HL-60 (cell line): ENCODE data around the gene TVP23A.

Source experiments
- DNase-seq, 2 experiments: peaks; one replicate each; pipeline ENCODE4 v3.0.0-alpha.2; 2010 to 2020; ENCODE audit warnings: low read depth in 1 of 2, low spot score in 1 of 2
- H3K27ac ChIP-seq: fragments of 250-450 bp; sonication (Bioruptor Pico); replicated peaks from 2 replicates; pipeline ENCODE4 v1.5.1; 2020; ENCODE audit warnings: mild to moderate bottlenecking, moderate library complexity
- H3K27me3 ChIP-seq: fragments of 250-450 bp; sonication (Bioruptor Pico); 2 replicates; pipeline ENCODE4 v1.5.1; 2021; ENCODE audit warnings: mild to moderate bottlenecking, moderate library complexity; ENCODE audit not compliant: insufficient read depth, poor library complexity, severe bottlenecking
- H3K4me3 ChIP-seq: replicated peaks from 2 replicates; pipeline ENCODE4 v1.5.1; 2011; ENCODE audit warnings: mild to moderate bottlenecking, control low read depth, low read length; ENCODE audit not compliant: insufficient read depth
- CTCF ChIP-seq: IDR thresholded peaks from one replicate; pipeline ENCODE4 v1.5.1; 2011; ENCODE audit warnings: low read length, control low read depth, inconsistent platforms; ENCODE audit not compliant: insufficient read depth
- GABPA ChIP-seq: IDR thresholded peaks from 2 replicates; pipeline ENCODE4 v1.6.1; 2012; ENCODE audit warnings: low read depth
- POLR2AphosphoS5 ChIP-seq: IDR thresholded peaks from 2 replicates; pipeline ENCODE4 v1.6.1; 2012; ENCODE audit warnings: low read depth
- SPI1 ChIP-seq: IDR thresholded peaks from 2 replicates; pipeline ENCODE4 v1.6.1; 2012; ENCODE audit warnings: low read depth, mild to moderate bottlenecking, borderline replicate concordance
- TF ChIP-seq, protein P1 (sequence below): IDR thresholded peaks from 2 replicates; pipeline ENCODE4 v1.6.1; 2012; ENCODE audit warnings: low read depth; ENCODE audit not compliant: insufficient replicate concordance

TVP23A gene

DNA sequence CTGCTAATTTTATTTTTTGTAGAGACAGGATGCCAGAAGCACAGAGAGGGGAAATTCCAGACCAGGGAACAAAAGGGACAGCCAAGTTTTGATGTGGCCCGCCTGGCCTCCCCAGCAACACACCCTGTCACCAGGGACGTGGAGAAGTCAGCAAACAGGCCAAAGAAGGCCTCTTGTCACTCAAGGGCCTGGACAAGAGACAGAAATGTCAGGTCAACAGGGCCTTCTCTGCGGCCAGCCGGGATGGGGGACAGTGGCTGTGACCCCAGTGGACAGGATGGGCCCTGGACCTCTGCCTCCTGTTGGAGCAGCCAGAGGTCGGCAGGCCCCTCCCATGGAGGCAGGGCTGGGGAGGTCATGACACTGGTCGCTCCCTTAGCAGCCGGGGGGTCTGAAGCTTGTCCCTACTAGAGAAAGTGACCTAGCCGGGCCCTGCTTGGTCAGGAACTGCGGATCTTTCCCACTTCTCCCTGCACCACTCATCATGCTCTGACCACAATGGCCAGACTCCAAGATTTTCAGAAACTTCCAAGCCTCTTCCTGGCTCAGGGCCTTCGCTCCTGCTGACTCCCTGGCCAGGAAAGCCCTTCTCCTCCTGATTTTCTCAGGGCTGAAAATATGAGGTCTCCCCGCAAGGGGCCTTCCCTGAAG lies 9.2 kb upstream of the TVP23A start:
- Histone ChIP-seq H3K4me3 (no peak overlapping the region), H3K27me3 (peaks cover 3% of the 10 kb centered on the region), H3K27ac (no peak overlapping the region)
- no peak for TF ChIP-seq CTCF
- TF ChIP-seq, protein P1, sequence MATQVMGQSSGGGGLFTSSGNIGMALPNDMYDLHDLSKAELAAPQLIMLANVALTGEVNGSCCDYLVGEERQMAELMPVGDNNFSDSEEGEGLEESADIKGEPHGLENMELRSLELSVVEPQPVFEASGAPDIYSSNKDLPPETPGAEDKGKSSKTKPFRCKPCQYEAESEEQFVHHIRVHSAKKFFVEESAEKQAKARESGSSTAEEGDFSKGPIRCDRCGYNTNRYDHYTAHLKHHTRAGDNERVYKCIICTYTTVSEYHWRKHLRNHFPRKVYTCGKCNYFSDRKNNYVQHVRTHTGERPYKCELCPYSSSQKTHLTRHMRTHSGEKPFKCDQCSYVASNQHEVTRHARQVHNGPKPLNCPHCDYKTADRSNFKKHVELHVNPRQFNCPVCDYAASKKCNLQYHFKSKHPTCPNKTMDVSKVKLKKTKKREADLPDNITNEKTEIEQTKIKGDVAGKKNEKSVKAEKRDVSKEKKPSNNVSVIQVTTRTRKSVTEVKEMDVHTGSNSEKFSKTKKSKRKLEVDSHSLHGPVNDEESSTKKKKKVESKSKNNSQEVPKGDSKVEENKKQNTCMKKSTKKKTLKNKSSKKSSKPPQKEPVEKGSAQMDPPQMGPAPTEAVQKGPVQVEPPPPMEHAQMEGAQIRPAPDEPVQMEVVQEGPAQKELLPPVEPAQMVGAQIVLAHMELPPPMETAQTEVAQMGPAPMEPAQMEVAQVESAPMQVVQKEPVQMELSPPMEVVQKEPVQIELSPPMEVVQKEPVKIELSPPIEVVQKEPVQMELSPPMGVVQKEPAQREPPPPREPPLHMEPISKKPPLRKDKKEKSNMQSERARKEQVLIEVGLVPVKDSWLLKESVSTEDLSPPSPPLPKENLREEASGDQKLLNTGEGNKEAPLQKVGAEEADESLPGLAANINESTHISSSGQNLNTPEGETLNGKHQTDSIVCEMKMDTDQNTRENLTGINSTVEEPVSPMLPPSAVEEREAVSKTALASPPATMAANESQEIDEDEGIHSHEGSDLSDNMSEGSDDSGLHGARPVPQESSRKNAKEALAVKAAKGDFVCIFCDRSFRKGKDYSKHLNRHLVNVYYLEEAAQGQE = no peak
- TF ChIP-seq POLR2AphosphoS5 = no peak
- no peak for TF ChIP-seq SPI1
- TF ChIP-seq GABPA = no peak
- DNase-seq = no peak

GRCh38 chr16:10824111-10824893 lies 5.7 kb upstream of the TVP23A start:
- H3K4me3 ChIP-seq = no peak overlapping the region
- no peak for DNase-seq
- H3K27me3 ChIP-seq = peaks cover 3% of the 10 kb centered on the region
- H3K27ac ChIP-seq = no peak overlapping the region
- TF ChIP-seq POLR2AphosphoS5 (no peak), CTCF (no peak), GABPA (no peak), SPI1 (no peak)
- TF ChIP-seq, protein P1 = no peak

DNA sequence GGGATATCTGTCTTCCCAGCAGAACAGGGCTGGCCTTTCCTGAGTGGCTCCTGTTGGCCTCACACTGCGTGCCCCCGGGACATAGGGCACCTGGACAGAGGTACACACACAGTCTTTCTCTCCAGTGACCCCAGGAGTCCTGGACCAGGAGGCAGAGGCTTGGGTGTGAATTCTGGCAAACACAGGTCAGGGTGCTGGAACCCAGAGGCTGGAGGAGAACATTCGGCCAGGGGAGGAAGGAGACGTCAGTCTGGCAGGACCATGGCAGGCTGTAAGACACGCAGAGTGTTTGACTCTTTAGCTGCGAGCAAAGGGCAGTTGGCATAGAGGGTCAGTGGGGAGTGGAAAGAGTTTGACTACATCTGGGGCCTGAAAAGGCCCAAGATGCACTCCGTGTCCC lies 4.1 kb upstream of the TVP23A start:
- no peak overlapping the region for H3K4me3 ChIP-seq
- H3K27me3 ChIP-seq = no peaks in the 10 kb centered on the region
- DNase-seq = no peak
- no peak overlapping the region for H3K27ac ChIP-seq
- TF ChIP-seq, protein P1 = no peak
- TF ChIP-seq POLR2AphosphoS5 = no peak
- TF ChIP-seq SPI1 = no peak
- TF ChIP-seq GABPA = no peak
